GM12878 (cell line): ENCODE data around the gene AAGAB. TPM values are rescaled to one million over a fixed set of nuclear protein-coding genes. Genes with fewer than 3 reads are reported as not detected.

ENCODE experiments used
- ATAC-seq: fragments of 200-7000 bp; cut with Tn5 transposase; 3 replicates; pipeline ENCODE4 v1.9.1; 2020; ENCODE audit warnings: mild to moderate bottlenecking, moderate library complexity
- BruUV-seq: library from RNA; stranded (reverse); fragments of 400-500 nt; replicated peaks from 2 replicates; lab custom pipeline; 2021; lab: Mats Ljungman, UMichigan
- CTCF ChIA-PET: fragments of 300-600 bp; sonication (Branson Sonifier 250); formaldehyde crosslinking; extraction: SDS; loops from one replicate; lab custom pipeline; 2021; ENCODE audit warnings: inconsistent platforms; lab: Yijun Ruan, JAX
- POLR2A ChIA-PET: fragments of 350-600 bp; formaldehyde crosslinking; extraction: SDS; loops from one replicate; lab custom pipeline; 2021; ENCODE audit warnings: inconsistent platforms; lab: Charles Lee
- RAD21 ChIA-PET: fragments of 300-600 bp; sonication (Branson Sonifier 250); formaldehyde crosslinking; loops from one replicate; lab custom pipeline; 2023; ENCODE audit warnings: antibody characterized with exemption; ENCODE audit not compliant: unreplicated experiment; lab: Charles Lee
- SMC1A ChIA-PET: fragments of 300-600 bp; sonication (Branson Sonifier 250); formaldehyde crosslinking; loops from one replicate; lab custom pipeline; 2023; ENCODE audit not compliant: unreplicated experiment, uncharacterized antibody; lab: Charles Lee
- DNase-seq: peaks from one replicate; pipeline ENCODE4 v3.0.0-alpha.2; 2011; ENCODE audit warnings: low read depth, low spot score
- FAIRE-seq: peaks from 3 replicates; lab custom pipeline; 2011; peaks lifted over from hg19 to GRCh38; lab: Jason Lieb, UNC
- H2AFZ ChIP-seq: 2 replicates; pipeline ENCODE4 v1.6.0; 2011; ENCODE audit warnings: low read depth, low read length, control low read depth; ENCODE audit not compliant: control insufficient read depth
- H3K27ac ChIP-seq: 2 replicates; pipeline ENCODE4 v1.5.1; 2011; ENCODE audit warnings: control low read depth; ENCODE audit not compliant: control insufficient read depth, insufficient read depth
- H3K27me3 ChIP-seq, 2 experiments: replicated peaks in 1 of 2; 2 replicates each; pipeline versions ENCODE4 v1.6.0 to v1.6.1; 2011; ENCODE audit warnings: low read length in 1 of 2; ENCODE audit not compliant: control insufficient read depth in 2 of 2, insufficient read depth in 2 of 2
- H3K36me3 ChIP-seq, 2 experiments: 2 replicates each; pipeline ENCODE4 v1.5.1; 2011; ENCODE audit warnings: low read length in 1 of 2; ENCODE audit not compliant: control insufficient read depth in 2 of 2, insufficient read depth in 2 of 2
- H3K4me1 ChIP-seq: 2 replicates; pipeline ENCODE4 v1.6.1; 2011; ENCODE audit warnings: mild to moderate bottlenecking, low read length, moderate library complexity, mixed read lengths; ENCODE audit not compliant: control insufficient read depth, insufficient read depth
- H3K4me2 ChIP-seq: 2 replicates; pipeline ENCODE4 v1.6.0; 2011; ENCODE audit warnings: control low read depth; ENCODE audit not compliant: control insufficient read depth, insufficient read depth
- H3K4me3 ChIP-seq: fragments of 200-600 bp; sonication (generic); 2 replicates; pipeline ENCODE4 v1.5.1; 2016
- H3K79me2 ChIP-seq: 2 replicates; pipeline ENCODE4 v1.6.0; 2011; ENCODE audit warnings: low read length; ENCODE audit not compliant: control insufficient read depth, insufficient read depth
- H3K9ac ChIP-seq: 2 replicates; pipeline ENCODE4 v1.8.0; 2011; ENCODE audit warnings: low read length, control low read depth, mixed read lengths; ENCODE audit not compliant: control insufficient read depth, insufficient read depth
- H3K9me3 ChIP-seq: replicated peaks from 3 replicates; pipeline ENCODE4 v1.5.1; 2011; ENCODE audit warnings: mild to moderate bottlenecking, low read length; ENCODE audit not compliant: control insufficient read depth, insufficient read depth
- H4K20me1 ChIP-seq: 2 replicates; pipeline ENCODE4 v1.6.0; 2011; ENCODE audit not compliant: control insufficient read depth, insufficient read depth
- BHLHE40 ChIP-seq, 2 experiments: fragments of 450-650 bp in 1 of 2; IDR thresholded peaks; 2 replicates each; pipeline ENCODE4 v1.6.1; 2011 to 2017; ENCODE audit warnings: low read depth in 2 of 2, borderline replicate concordance in 1 of 2, improper control_type of control experiment in 1 of 2, low read length in 1 of 2, mild to moderate bottlenecking in 1 of 2
- ESRRA ChIP-seq: IDR thresholded peaks from 2 replicates; pipeline ENCODE4 v1.6.1; 2012; ENCODE audit warnings: mild to moderate bottlenecking, low read length, improper control_type of control experiment
- IRF4 ChIP-seq: IDR thresholded peaks from 2 replicates; pipeline ENCODE4 v1.6.1; 2011; ENCODE audit warnings: low read depth, low read length
- KDM1A ChIP-seq: fragments of 200-600 bp; sonication (generic); IDR thresholded peaks from 2 replicates; pipeline ENCODE4 v1.6.1; 2016; ENCODE audit warnings: borderline replicate concordance
- NR2C1 ChIP-seq: fragments of 450-650 bp; IDR thresholded peaks from 2 replicates; pipeline ENCODE4 v1.6.1; 2017; ENCODE audit warnings: antibody characterized with exemption, mild to moderate bottlenecking, moderate library complexity
- NR2F1 ChIP-seq: fragments of 450-650 bp; conservative IDR thresholded peaks from 2 replicates; pipeline ENCODE4 v1.6.1; 2017; ENCODE audit warnings: mild to moderate bottlenecking
- POLR2A ChIP-seq: IDR thresholded peaks from 2 replicates; pipeline ENCODE4 v1.6.1; 2011; ENCODE audit warnings: low read depth, mild to moderate bottlenecking, low read length
- POU2F2 ChIP-seq: IDR thresholded peaks from 3 replicates; pipeline ENCODE4 v1.6.1; 2011; ENCODE audit warnings: low read depth, mild to moderate bottlenecking, low read length, borderline replicate concordance
- RAD21 ChIP-seq: IDR thresholded peaks from 2 replicates; pipeline ENCODE4 v1.6.1; 2011; ENCODE audit warnings: mild to moderate bottlenecking, low read depth, low read length, moderate library complexity; ENCODE audit not compliant: insufficient read depth
- RB1 ChIP-seq: fragments of 450-650 bp; formaldehyde crosslinking; IDR thresholded peaks from 2 replicates; pipeline ENCODE4 v1.6.1; 2017; ENCODE audit warnings: mild to moderate bottlenecking, borderline replicate concordance
- RELA ChIP-seq: fragments of 450-650 bp; IDR thresholded peaks from 2 replicates; pipeline ENCODE4 v1.8.0; 2014; ENCODE audit warnings: borderline replicate concordance; ENCODE audit not compliant: partially characterized antibody
- RELB ChIP-seq: fragments of 450-650 bp; IDR thresholded peaks from 2 replicates; pipeline ENCODE4 v1.6.1; 2017; ENCODE audit warnings: low read depth, mild to moderate bottlenecking, moderate library complexity
- SIN3A ChIP-seq: IDR thresholded peaks from 2 replicates; pipeline ENCODE4 v1.6.1; 2012; ENCODE audit warnings: low read depth, low read length, improper control_type of control experiment
- SMARCA5 ChIP-seq: fragments of 450-650 bp; IDR thresholded peaks from 2 replicates; pipeline ENCODE4 v1.6.1; 2017; ENCODE audit warnings: mild to moderate bottlenecking
- TCF7 ChIP-seq: IDR thresholded peaks from 2 replicates; pipeline ENCODE4 v1.6.1; 2014; ENCODE audit warnings: antibody characterized with exemption, borderline replicate concordance
- ZSCAN29 ChIP-seq: fragments of 450-650 bp; IDR thresholded peaks from 2 replicates; pipeline ENCODE4 v1.6.1; 2017; ENCODE audit warnings: mild to moderate bottlenecking, moderate library complexity
- in situ Hi-C: fragments of 300-500 bp; cut with MboI; formaldehyde crosslinking; loops from 9 replicates; pipeline ENCODE4 v1.14.3; 2018; ENCODE audit warnings: mixed read lengths
- intact Hi-C: fragments of 100-400 bp; cut with micrococcal nuclease; formaldehyde crosslinking; loops from one replicate; pipeline ENCODE4 v1.14.2; 2022; ENCODE audit not compliant: unreplicated experiment
- polyA plus RNA-seq, 11 experiments: library from polyadenylated mRNA; depleted of rRNA in 4 of 11; unstranded in 6 of 11; stranded (reverse) in 5 of 11; fragments of >200 nt; fragmentation: Nextera tagmentation in 4 of 11; fragmentation: Illumina TruSeq in 1 of 11; extraction: Ambion mirVana in 4 of 11; extraction: Trizol in 1 of 11; gene quantifications; 1 replicate in 1 of 11; 2 replicates in 10 of 11; pipeline versions ENCODE4 v1.2.1 to v1.2.3, GENCODE V29; 2011 to 2016; ENCODE audit warnings: inconsistent platforms in 2 of 11, missing spikeins in 2 of 11, low read depth in 1 of 11
- total RNA-seq, 4 experiments: library from RNA; depleted of rRNA in 3 of 4; stranded (reverse); fragments of >200 nt in 3 of 4; fragmentation: Illumina TruSeq in 1 of 4; extraction: Trizol in 1 of 4; gene quantifications; 2 replicates each; pipeline versions ENCODE4 v1.2.1 to v1.2.3, GENCODE V29; 2013 to 2021
- TF ChIP-seq, protein P1 (sequence below): fragments of 450-650 bp; IDR thresholded peaks from 2 replicates; pipeline ENCODE4 v1.6.1; 2016; ENCODE audit warnings: mild to moderate bottlenecking
- TF ChIP-seq, protein P2 (sequence below): fragments of 450-650 bp; IDR thresholded peaks from 2 replicates; pipeline ENCODE4 v1.6.1; 2018; ENCODE audit warnings: borderline replicate concordance, mild to moderate bottlenecking; ENCODE audit not compliant: partially characterized antibody

AAGAB gene
- total and polyA plus RNA-seq, 10 of the 15 experiments (the other 5 are each of a cell fraction or from before 2014, with no cell fraction given), result 11.4 to 62.3 (median 38.0) TPM

DNA sequence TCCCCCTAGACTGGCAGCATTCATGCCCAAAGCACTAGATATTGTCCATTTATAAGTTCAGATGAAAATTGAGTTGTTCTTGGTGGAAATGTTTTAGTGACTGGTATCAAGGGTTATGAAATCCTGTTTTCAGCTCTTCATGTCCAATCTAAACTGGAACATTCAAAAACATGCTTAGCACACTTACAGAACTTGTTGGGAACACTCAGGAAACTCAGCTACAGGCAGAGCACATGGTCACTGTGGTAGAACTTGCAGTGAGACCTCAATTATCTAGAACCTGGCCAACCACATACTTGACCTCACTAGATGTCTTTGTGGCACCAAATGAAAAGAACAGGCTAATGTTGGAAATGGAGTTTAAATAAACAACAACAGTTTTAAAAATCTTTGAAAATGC lies 100.2 kb downstream of the AAGAB start:
- Histone ChIP-seq H3K4me1 (peaks cover 14% of the 10 kb centered on the region), H3K9ac (no peak overlapping the region), H3K27ac (no peak overlapping the region), H3K4me2 (no peak overlapping the region), H3K36me3 (peaks cover 2 to 3% of the 10 kb centered on the region in 2 experiments), H3K27me3 (no peaks in the 10 kb centered on the region), H3K9me3 (no peaks in the 10 kb centered on the region; the same call in 1 of the 3 replicates), H2AFZ (no peak overlapping the region), H3K4me3 (no peak overlapping the region), H3K79me2 (peaks cover 26% of the 10 kb centered on the region), H4K20me1 (peaks cover 2% of the 10 kb centered on the region; the same call in 1 of the 2 replicates)
- in situ Hi-C loops, result no loop called here
- TF ChIP-seq RELB (no peak), IRF4 (no peak), NR2F1 (no peak), NR2C1 (no peak), TCF7 (no peak), SIN3A (no peak), ZSCAN29 (no peak), SMARCA5 (no peak), RB1 (no peak), ESRRA (no peak), RAD21 (no peak), RELA (no peak), POU2F2 (no peak), POLR2A (no peak), KDM1A (no peak), BHLHE40 (IDR thresholded peaks at IDR 0.05; ENCODE audit: borderline replicate concordance in 1 of 2, low read depth in 2 of 2, low read length in 1 of 2) (no peak)
- TF ChIP-seq, protein P1, sequence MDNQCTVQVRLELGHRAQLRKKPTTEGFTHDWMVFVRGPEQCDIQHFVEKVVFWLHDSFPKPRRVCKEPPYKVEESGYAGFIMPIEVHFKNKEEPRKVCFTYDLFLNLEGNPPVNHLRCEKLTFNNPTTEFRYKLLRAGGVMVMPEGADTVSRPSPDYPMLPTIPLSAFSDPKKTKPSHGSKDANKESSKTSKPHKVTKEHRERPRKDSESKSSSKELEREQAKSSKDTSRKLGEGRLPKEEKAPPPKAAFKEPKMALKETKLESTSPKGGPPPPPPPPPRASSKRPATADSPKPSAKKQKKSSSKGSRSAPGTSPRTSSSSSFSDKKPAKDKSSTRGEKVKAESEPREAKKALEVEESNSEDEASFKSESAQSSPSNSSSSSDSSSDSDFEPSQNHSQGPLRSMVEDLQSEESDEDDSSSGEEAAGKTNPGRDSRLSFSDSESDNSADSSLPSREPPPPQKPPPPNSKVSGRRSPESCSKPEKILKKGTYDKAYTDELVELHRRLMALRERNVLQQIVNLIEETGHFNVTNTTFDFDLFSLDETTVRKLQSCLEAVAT, result no peak
- TF ChIP-seq, protein P2, sequence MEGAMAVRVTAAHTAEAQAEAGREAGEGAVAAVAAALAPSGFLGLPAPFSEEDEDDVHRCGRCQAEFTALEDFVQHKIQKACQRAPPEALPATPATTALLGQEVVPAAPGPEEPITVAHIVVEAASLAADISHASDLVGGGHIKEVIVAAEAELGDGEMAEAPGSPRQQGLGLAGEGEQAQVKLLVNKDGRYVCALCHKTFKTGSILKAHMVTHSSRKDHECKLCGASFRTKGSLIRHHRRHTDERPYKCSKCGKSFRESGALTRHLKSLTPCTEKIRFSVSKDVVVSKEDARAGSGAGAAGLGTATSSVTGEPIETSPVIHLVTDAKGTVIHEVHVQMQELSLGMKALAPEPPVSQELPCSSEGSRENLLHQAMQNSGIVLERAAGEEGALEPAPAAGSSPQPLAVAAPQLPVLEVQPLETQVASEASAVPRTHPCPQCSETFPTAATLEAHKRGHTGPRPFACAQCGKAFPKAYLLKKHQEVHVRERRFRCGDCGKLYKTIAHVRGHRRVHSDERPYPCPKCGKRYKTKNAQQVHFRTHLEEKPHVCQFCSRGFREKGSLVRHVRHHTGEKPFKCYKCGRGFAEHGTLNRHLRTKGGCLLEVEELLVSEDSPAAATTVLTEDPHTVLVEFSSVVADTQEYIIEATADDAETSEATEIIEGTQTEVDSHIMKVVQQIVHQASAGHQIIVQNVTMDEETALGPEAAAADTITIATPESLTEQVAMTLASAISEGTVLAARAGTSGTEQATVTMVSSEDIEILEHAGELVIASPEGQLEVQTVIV, result no peak
- ChIA-PET RAD21 (no interaction called here), CTCF (no interaction called here), POLR2A (interaction anchor here (0.6 kb wide), 1 partner anchor 38 kb away, joined by 3 read pairs; no protein-coding TSS in a partner anchor), SMC1A (interaction anchor here (0.8 to 1.7 kb wide), 5 partner anchors 20 to 83 kb away, joined by 3 to 5 read pairs (median 3); no protein-coding TSS in a partner anchor)
- no peak for ATAC-seq
- BruUV-seq, result no TSS peak
- intact Hi-C loops, result no loop called here
- no peak for DNase-seq
- no peak for FAIRE-seq
